Islet of Langerhans (tissue), 1 donor: Measurements from ENCODE around the gene TOMT.
"Not testable (repeated sequence)": the region's sequence is repeated elsewhere in the genome, so short reads cannot be mapped to it uniquely, and the experiment has no call there.

Experiments used
- FAIRE-seq: peaks from one replicate; lab custom pipeline; 2011; peaks lifted over from hg19 to GRCh38; lab: Jason Lieb, UNC

Gene TOMT

GRCh38 chr11:72127923-72128322, 22.2 kb downstream of the TOMT start:
- FAIRE-seq: no peak

DNA sequence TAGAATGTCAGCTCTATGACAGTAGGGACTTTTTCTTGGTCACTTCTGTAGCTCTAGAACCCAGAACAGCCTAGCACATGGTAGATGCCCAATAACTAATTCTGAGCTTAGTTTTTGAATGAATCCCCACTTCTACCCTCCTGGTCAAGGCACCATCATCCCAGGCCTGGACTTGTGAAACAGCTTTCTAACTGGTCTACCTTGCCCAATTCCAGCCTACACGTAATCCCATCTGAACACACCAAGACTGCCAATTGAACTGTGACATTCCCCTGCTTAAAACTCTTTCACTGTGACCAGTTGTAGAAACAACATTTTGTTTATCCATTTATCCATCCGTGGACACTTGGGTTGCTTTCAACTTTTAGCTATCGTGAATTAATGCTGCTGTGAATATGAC, 23.7 kb downstream of the TOMT start:
- no peak for FAIRE-seq

DNA sequence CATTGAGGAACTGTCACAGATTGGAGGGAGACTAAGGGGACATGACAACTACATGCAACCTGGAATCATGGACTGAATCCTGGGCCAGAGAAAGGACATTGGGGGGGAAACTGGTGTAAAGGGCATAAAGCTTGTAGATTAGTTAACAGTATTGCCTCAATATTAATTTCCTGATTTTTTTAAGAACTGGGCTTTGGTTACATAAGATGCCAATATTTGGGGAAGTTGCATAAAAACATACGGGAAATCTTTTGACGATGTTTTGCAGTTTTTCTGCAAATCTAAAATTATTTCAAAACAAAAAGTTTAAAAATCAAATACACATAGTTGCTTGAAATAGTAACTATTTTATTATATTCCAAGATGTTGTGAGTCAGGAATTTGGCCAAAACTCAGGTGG, 26.9 kb downstream of the TOMT start:
- no peak for FAIRE-seq

DNA sequence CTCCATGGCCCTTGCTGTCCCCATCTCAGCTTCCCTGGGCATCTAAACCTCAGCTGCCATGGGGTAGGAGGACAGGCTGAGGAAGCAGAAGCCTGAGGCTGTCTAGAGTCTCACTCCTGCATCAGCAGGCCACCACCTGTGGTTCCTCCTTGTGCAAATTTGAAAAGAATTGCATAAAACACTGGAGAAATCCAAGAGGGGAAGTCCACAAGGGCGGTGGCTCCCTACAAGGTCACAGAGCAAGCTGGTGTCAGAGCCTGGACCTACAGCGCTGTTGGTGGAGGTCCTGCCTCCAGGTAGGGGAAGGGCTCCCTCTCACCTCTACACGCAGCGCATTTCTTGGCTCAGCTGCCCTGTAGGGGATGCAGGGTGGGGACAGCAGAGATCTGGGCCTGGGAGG, 29.7 kb downstream of the TOMT start, which contains the start of gene FOLR3:
FOLR3 (plus strand) TSS at position 253 of the 400 bp plus-strand sequence. CDS start 228 bp downstream, outside the sequence.
- not testable (repeated sequence) for FAIRE-seq

GRCh38 chr11:72135891-72136683, 30.4 kb downstream of the TOMT start:
- no peak for FAIRE-seq

DNA sequence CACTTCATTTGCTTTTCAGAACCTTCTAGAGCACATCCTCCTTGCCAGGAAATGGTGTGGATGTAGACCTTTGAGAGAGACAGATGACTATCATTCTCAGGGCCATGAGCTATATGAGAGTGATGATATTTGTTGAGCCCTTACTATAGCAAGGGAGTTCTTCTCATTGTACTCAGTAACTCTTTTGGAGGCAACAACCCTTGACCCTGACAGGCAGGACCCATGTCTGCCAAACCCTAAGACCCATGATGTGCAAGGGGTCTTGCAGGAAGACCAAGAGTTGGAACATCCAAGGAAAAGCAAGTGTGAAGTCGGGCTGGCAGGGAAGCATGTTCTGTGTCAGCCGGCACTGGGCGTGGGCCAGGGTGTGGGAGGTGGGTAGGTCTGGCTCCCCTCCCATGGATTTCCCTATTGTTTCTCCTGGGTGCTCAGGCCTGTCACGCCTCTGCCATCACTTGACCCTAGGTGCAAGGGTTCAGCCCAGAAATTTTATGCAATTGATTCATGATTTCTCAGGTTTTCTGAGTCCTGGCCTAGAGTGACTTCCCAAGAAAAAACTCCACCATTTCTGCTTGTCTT, 31.0 kb downstream of the TOMT start:
- no peak for FAIRE-seq

GRCh38 chr11:72138821-72139390, 33.2 kb downstream of the TOMT start:
- no peak for FAIRE-seq

DNA sequence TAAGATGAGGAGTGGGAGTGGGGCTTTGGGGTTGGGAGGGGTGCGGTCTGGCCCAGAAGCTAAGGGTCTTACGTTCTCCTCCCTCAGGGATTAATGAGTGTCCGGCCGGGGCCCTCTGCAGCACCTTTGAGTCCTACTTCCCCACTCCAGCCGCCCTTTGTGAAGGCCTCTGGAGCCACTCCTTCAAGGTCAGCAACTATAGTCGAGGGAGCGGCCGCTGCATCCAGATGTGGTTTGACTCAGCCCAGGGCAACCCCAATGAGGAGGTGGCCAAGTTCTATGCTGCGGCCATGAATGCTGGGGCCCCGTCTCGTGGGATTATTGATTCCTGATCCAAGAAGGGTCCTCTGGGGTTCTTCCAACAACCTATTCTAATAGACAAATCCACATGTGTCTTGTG, 33.8 kb downstream of the TOMT start:
- FAIRE-seq: no peak

GRCh38 chr11:72140661-72141060, 34.9 kb downstream of the TOMT start:
- no peak for FAIRE-seq

DNA sequence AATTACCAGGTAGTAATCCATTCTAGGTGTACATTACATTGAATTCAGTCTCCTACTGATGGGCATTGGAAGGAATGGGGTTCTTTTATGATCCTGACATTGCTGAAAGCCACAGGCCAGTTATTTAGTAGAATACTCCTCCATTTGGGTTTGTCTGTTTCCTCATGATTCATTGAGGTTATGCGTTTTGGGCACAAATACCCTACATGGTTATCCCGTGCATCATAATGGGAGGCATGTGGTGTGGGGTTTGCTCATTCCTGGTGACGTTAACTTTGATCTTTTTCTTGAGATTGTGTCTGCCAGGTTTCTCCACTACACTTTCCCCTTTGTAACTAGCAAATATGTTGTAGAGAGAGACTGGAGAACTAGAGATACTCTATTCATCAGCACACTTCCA, 35.3 kb downstream of the TOMT start:
- no peak for FAIRE-seq

- not testable (repeated sequence) for FAIRE-seq
Measured at GRCh38 chr11:72142086-72142485, 36.4 kb downstream of the TOMT start.

DNA sequence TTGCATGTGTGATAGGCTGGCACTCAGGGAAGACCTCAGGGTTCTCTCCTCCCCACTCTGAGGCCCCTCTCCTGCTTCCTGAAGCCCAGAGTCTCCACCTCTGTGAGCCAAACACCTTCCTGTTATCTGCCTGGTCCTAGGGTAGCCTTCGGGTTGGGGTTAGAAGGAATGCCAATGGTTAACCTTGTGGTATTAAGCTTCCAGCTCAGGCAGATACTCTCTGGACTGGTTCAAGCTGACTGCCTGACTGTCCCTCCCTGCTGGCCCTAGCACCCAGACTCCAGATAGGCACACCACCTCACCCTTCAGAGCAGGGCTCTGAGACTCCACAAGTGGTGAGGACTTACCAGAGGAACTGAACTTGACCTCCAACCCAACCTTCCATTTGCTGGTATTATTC, 36.8 kb downstream of the TOMT start:
- not testable (repeated sequence) for FAIRE-seq

GRCh38 chr11:72144807-72145565, 39.3 kb downstream of the TOMT start:
- FAIRE-seq: no peak

GRCh38 chr11:72146625-72147024, 40.9 kb downstream of the TOMT start:
- FAIRE-seq: no peak

GRCh38 chr11:72150882-72151281, 45.2 kb downstream of the TOMT start:
- FAIRE-seq: no peak

GRCh38 chr11:72153874-72154273, 48.1 kb downstream of the TOMT start:
- not testable (repeated sequence) for FAIRE-seq

DNA sequence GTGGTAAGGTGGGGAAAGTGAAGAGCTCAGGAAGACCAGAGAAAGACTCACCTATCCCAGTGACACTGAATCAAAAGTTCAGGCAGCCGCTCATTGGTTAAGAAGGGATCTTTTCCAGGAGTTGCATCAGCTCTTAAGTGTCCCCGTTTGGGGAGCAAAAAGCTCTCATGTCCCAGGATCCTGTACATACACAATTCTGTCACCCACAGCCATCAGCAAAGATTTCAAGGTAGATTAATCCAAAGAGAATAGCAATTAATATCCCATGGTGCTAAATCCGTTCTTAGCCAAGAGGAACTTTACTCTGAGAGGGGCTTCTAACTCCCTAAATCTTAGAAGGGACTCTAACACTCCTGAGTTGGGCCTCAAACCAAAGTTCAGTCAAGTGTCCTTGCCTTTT, 49.1 kb downstream of the TOMT start:
- FAIRE-seq: no peak

DNA sequence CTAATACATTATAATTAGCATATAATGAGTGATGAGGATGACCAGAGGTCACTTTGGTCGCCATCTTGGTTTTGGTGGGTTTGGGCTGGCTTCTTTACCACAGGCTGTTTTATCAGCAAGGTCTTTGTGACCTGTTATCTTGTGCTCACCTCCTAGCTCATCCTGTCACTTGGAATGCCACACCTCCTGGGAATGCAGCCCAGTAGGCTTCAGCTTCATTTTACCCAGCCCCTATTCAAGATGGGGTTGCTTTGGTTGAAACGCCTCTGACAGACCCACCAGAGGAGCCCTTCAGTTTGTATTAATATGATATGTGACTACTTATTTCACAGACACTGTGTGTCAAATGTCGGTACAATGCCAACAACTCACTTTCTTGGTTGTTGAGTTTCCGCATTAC, 50.0 kb downstream of the TOMT start:
- FAIRE-seq: no peak

DNA sequence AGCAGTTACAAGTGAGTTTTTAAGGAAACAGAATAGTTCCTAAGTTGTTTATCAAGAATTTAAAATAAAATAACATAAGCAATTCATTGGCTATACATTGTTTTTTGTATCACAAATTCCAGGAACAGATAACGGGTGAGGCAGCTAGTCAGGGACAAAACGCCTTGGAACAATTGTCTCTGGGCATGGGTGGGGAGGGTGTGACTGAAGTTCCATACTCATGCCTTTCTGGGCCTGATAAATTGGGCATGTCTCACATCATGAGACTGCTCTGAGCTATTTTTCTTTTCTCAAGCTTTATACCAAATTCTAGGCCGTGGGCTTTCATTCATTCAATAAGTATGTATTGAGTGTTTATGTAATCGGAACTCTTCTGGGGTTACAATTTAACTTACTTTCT, 51.4 kb downstream of the TOMT start:
- no peak for FAIRE-seq
